Fibroblast of lung (primary cell): Measurements from ENCODE around the gene ESRP2.

Experiments
- EZH2 ChIP-seq: IDR thresholded peaks from 2 replicates; pipeline ENCODE4 v1.5.1; 2012; ENCODE audit warnings: low read length, control low read depth, mild to moderate bottlenecking; ENCODE audit errors: missing control alignments
- TF ChIP-seq, protein P1 (sequence below), 2 donors: IDR thresholded peaks in 1 of 2; conservative IDR thresholded peaks in 1 of 2; 1 replicate in 1 of 2; 2 replicates in 1 of 2; pipeline ENCODE4 v1.5.1; 2011 to 2012; ENCODE audit warnings: low read length in 2 of 2, control low read depth in 1 of 2, inconsistent platforms in 1 of 2, low read depth in 1 of 2, mild to moderate bottlenecking in 1 of 2

DNA sequence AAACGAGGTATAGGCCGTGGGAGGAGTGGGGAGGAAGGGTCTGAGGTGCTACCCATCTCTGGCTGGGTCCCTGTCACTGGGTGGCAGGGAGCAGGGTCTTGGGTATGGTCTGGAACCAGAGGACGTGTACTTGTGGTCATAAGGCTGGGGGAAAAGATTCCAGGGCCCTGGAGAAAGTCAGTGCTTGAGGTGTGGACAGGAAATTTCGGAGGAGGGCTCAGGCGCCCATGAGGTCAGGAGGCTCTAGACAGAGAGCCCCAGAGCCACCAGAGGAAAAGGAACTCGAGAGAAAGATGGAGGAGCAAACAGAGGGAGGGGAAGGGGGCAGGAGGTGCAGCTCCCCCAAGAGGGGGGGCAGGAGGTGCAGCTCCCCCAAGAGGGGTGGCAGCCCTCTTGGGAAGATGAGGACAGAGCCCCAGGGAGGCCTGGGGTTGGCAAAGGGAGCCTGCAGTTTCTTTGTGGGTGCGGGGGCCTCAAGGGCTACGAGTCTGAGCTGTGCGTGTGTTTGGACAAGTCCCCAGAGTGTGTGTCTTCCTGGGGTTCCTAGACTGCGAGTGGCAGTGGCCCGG, 27.7 kb upstream of the ESRP2 start:
- TF ChIP-seq, protein P1, sequence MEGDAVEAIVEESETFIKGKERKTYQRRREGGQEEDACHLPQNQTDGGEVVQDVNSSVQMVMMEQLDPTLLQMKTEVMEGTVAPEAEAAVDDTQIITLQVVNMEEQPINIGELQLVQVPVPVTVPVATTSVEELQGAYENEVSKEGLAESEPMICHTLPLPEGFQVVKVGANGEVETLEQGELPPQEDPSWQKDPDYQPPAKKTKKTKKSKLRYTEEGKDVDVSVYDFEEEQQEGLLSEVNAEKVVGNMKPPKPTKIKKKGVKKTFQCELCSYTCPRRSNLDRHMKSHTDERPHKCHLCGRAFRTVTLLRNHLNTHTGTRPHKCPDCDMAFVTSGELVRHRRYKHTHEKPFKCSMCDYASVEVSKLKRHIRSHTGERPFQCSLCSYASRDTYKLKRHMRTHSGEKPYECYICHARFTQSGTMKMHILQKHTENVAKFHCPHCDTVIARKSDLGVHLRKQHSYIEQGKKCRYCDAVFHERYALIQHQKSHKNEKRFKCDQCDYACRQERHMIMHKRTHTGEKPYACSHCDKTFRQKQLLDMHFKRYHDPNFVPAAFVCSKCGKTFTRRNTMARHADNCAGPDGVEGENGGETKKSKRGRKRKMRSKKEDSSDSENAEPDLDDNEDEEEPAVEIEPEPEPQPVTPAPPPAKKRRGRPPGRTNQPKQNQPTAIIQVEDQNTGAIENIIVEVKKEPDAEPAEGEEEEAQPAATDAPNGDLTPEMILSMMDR (conservative IDR thresholded peaks at IDR 0.05 in 1 of 2, IDR thresholded peaks at IDR 0.05 in 1 of 2; ENCODE audit: low read depth in 1 of 2, low read length in 2 of 2), result peak in 1 of 2 donors; percentile 59
- TF ChIP-seq EZH2, result no peak
